Measurements from ENCODE around the gene AP1S1. TPM values are rescaled to one million over a fixed set of nuclear protein-coding genes. Genes with fewer than 3 reads are reported as not detected.

The AP1S1 gene
- total RNA-seq, 6 donors from 2014 or later: 17.1 to 41.9 (median 33.8) TPM

DNA sequence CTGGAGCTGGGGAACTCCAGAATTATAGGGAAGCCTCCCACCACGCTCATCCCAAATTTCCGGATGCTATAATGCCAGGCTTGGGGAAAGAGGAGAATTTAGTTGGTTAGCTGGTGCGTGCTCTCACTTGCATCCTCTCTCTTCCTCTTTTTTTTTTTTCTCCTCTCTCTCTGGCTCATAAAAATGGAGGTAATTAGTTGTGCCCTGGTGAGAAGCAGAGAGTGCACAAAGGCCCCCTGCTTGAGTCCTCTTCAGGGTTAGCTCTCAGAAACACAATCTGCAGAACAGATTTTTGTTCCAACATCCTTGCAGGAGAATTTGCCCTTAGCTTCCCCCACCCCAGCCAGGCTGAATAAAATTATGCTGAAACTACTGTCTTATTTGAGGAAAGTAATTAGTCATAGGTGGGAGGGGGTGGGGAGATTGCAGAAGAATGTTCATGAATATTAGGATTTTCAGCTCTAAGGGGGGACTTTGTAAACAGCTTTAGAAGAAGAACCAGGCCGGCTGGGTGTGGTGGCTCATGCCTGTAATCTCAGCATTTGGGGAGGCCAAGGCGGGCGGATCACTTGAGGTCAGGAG, 19.8 kb upstream of the AP1S1 start:
- H3K4me1 ChIP-seq: peaks cover 14 to 30% (median 23%) of the 10 kb centered on the region in 4 donors
- TF ChIP-seq POLR2AphosphoS5 (IDR thresholded peaks at IDR 0.05) (no peak), POLR2A (IDR thresholded peaks at IDR 0.05) (no peak), EP300 (IDR thresholded peaks at IDR 0.05) (no peak)
- TF ChIP-seq, protein P1, sequence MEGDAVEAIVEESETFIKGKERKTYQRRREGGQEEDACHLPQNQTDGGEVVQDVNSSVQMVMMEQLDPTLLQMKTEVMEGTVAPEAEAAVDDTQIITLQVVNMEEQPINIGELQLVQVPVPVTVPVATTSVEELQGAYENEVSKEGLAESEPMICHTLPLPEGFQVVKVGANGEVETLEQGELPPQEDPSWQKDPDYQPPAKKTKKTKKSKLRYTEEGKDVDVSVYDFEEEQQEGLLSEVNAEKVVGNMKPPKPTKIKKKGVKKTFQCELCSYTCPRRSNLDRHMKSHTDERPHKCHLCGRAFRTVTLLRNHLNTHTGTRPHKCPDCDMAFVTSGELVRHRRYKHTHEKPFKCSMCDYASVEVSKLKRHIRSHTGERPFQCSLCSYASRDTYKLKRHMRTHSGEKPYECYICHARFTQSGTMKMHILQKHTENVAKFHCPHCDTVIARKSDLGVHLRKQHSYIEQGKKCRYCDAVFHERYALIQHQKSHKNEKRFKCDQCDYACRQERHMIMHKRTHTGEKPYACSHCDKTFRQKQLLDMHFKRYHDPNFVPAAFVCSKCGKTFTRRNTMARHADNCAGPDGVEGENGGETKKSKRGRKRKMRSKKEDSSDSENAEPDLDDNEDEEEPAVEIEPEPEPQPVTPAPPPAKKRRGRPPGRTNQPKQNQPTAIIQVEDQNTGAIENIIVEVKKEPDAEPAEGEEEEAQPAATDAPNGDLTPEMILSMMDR (IDR thresholded peaks at IDR 0.05): no peak
- no peak overlapping the region for H3K27ac ChIP-seq
- no peaks in the 10 kb centered on the region for H3K9me3 ChIP-seq
- 79 to 82% methylated on average over 6 of the region's 6 CpGs for WGBS, 2 donors
- H3K36me3 ChIP-seq: peaks cover 5 to 65% (median 28%) of the 10 kb centered on the region in 4 donors
- DNase-seq: no peak
- H3K27me3 ChIP-seq: no peaks in the 10 kb centered on the region
- no peak for ATAC-seq (ENCODE audit: low FRiP score in 2 of 2)
- H3K4me3 ChIP-seq: no peak overlapping the region

DNA sequence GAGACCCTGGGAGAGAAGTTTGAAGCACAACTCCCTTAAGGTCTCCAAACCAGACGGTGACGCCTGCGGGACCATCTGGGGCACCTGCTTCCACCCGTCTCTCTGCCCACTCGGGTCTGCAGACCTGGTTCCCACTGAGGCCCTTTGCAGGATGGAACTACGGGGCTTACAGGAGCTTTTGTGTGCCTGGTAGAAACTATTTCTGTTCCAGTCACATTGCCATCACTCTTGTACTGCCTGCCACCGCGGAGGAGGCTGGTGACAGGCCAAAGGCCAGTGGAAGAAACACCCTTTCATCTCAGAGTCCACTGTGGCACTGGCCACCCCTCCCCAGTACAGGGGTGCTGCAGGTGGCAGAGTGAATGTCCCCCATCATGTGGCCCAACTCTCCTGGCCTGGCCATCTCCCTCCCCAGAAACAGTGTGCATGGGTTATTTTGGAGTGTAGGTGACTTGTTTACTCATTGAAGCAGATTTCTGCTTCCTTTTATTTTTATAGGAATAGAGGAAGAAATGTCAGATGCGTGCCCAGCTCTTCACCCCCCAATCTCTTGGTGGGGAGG, 16.5 kb upstream of the AP1S1 start:
- Histone ChIP-seq H3K4me3 (no peak overlapping the region), H3K27ac (peak overlapping the region; percentile 41 to 84 (median 66)), H3K36me3 (peaks cover 0 to 39% (median 22%) of the 10 kb centered on the region in 4 donors), H3K27me3 (no peaks in the 10 kb centered on the region), H3K4me1 (peaks cover 14 to 26% (median 20%) of the 10 kb centered on the region in 4 donors), H3K9me3 (no peaks in the 10 kb centered on the region)
- ATAC-seq (ENCODE audit: low FRiP score in 2 of 2): peak; percentile 2 to 8
- no peak for DNase-seq
- peak in 1 of 2 donors; percentile 3 for TF ChIP-seq POLR2AphosphoS5 (IDR thresholded peaks at IDR 0.05)
- no peak for TF ChIP-seq EP300 (IDR thresholded peaks at IDR 0.05)
- whole genome bisulfite sequencing, 2 donors: 65 to 78% methylated on average over 7 to 9 of the region's 9 CpGs

DNA sequence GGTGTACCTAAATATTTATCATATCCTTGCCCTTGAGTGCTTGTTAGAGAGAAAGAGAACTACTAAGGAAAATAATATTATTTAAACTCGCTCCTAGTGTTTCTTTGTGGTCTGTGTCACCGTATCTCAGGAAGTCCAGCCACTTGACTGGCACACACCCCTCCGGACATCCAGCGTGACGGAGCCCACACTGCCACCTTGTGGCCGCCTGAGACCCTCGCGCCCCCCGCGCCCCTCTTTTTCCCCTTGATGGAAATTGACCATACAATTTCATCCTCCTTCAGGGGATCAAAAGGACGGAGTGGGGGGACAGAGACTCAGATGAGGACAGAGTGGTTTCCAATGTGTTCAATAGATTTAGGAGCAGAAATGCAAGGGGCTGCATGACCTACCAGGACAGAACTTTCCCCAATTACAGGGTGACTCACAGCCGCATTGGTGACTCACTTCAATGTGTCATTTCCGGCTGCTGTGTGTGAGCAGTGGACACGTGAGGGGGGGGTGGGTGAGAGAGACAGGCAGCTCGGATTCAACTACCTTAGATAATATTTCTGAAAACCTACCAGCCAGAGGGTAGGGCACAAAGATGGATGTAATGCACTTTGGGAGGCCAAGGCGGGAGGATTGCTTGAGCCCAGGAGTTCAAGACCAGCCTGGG, 15.9 kb upstream of the AP1S1 start:
- H3K4me3 ChIP-seq: no peak overlapping the region
- WGBS, 2 donors: 7 to 11% methylated on average over 9 to 15 of the region's 16 CpGs
- TF ChIP-seq POLR2A (IDR thresholded peaks at IDR 0.05) (peak in 1 of 4 donors; percentile 39), POLR2AphosphoS5 (IDR thresholded peaks at IDR 0.05) (peak; percentile 80 to 96), EP300 (IDR thresholded peaks at IDR 0.05) (peak in 2 of 4 donors; percentile 76 to 92)
- TF ChIP-seq, protein P1 (IDR thresholded peaks at IDR 0.05): peak; percentile 75 to 91 (median 80)
- H3K27me3 ChIP-seq: no peaks in the 10 kb centered on the region
- ATAC-seq (ENCODE audit: low FRiP score in 2 of 2) (peak; percentile 76 to 89), DNase-seq (peak; percentile 82 to 89)
- peaks cover 0 to 34% (median 20%) of the 10 kb centered on the region in 4 donors for H3K36me3 ChIP-seq
- peaks cover 14 to 26% (median 20%) of the 10 kb centered on the region in 4 donors for H3K4me1 ChIP-seq
- H3K9me3 ChIP-seq: no peaks in the 10 kb centered on the region
- H3K27ac ChIP-seq: peak overlapping the region; percentile 41 to 84 (median 66)

DNA sequence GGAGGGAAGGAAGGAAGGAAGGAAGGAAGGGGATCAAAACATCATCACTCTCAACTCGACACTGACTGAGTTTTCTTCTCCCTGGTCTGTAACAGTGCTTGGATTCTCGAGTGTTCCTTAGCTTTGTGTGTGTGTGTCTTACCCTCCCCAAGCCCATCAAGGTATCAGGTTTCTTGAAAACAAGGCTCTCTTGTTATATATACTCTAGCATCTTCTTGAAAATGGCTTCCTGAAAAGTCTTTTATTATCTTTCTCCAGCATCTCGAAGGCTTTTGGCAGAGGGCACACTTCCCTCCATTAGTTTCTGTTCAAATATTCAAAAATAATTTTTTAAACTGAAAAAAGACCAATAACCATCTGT, 14.0 kb upstream of the AP1S1 start:
- no peak for TF ChIP-seq POLR2A (IDR thresholded peaks at IDR 0.05)
- no peak for ATAC-seq (ENCODE audit: low FRiP score in 2 of 2)
- Histone ChIP-seq H3K4me1 (peaks cover 17 to 26% (median 22%) of the 10 kb centered on the region in 4 donors), H3K27ac (no peak overlapping the region), H3K36me3 (peaks cover 0 to 16% (median 14%) of the 10 kb centered on the region in 4 donors), H3K4me3 (no peak overlapping the region), H3K9me3 (no peaks in the 10 kb centered on the region), H3K27me3 (no peaks in the 10 kb centered on the region)
- WGBS, 2 donors: 24 to 30% methylated on average over 3 of the region's 3 CpGs
- DNase-seq: no peak

DNA sequence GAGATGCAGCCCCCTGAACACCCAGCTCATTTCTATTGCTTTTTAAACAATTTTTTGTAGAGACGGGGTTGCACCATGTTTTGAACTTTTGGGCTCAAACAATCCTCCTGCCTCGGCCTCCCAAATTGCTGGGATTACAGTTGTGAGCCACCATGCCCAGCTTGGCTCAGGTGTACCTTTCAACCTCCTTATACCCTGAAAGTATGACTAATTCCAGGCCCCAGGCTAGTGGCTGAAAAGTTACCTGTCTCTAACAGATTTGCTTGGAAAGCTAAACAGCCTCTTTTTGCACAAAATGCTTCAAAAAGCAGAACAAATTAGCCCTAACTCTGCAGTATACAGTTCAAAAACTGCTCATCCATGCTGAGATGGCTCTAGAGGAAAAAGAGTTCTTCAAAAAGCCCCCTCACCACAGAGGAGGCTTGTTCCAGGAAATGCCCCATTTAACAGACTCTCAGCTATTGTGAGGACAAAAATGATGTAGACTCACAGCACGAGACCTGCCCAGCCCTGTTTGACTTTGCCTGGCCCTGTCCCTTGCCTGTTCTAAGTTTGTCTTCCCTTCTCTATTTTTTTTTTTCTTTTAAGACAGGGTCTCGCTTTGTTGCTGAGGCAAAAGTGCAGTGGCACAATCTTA, 13.4 kb upstream of the AP1S1 start:
- DNase-seq (no peak), ATAC-seq (ENCODE audit: low FRiP score in 2 of 2) (no peak)
- Histone ChIP-seq H3K9me3 (no peaks in the 10 kb centered on the region), H3K27ac (no peak overlapping the region), H3K27me3 (no peaks in the 10 kb centered on the region), H3K36me3 (peaks cover 0 to 11% (median 9%) of the 10 kb centered on the region in 4 donors), H3K4me1 (peaks cover 17 to 26% (median 22%) of the 10 kb centered on the region in 4 donors), H3K4me3 (no peak overlapping the region)
- WGBS, 2 donors: 89 to 94% methylated on average over 4 of the region's 4 CpGs
- TF ChIP-seq, protein P1 (IDR thresholded peaks at IDR 0.05): no peak

Measured in upper lobe of left lung (tissue), 6 donors.